Astrocyte of the hippocampus (primary cell): ENCODE results near the gene USP17L21.
"Not testable (repeated sequence)": the region's sequence is repeated elsewhere in the genome, so short reads cannot be mapped to it uniquely, and the experiment has no call there.

Experiments used
- DNase-seq: peaks from one replicate; pipeline ENCODE4 v3.0.0; 2011; ENCODE audit warnings: low read depth, low spot score

USP17L21 gene

GRCh38 chr4:9262572-9262971 is at the start of gene USP17L21:
TSS of gene USP17L21 (plus strand) at chr4:9262872. CDS start at chr4:9262872, 0 bp downstream.
- not testable (repeated sequence) for DNase-seq

- not testable (repeated sequence) for DNase-seq
Measured at GRCh38 chr4:9214701-9215100, 48.0 kb upstream of the USP17L21 start.

- DNase-seq = not testable (repeated sequence)
Measured at GRCh38 chr4:9215105-9215504, 47.6 kb upstream of the USP17L21 start, which contains the start of gene USP17L11. TSS of gene USP17L11 (plus strand) at chr4:9215405. CDS start at chr4:9215405, 0 bp downstream.

- not testable (repeated sequence) for DNase-seq
Measured at GRCh38 chr4:9219852-9220251, 42.8 kb upstream of the USP17L21 start, which contains the start of gene USP17L12. TSS of gene USP17L12 (plus strand) at chr4:9220152. CDS start at chr4:9220152, 0 bp downstream.

- not testable (repeated sequence) for DNase-seq
Measured at GRCh38 chr4:9224596-9224995, 38.1 kb upstream of the USP17L21 start, which contains the start of gene USP17L13. TSS of gene USP17L13 (plus strand) at chr4:9224896. CDS start at chr4:9224896, 0 bp downstream.

- DNase-seq = not testable (repeated sequence)
Measured at GRCh38 chr4:9230249-9230648, 32.4 kb upstream of the USP17L21 start.

- DNase-seq = not testable (repeated sequence)
Measured at GRCh38 chr4:9234085-9234484, 28.6 kb upstream of the USP17L21 start, which contains the start of gene USP17L15. TSS of gene USP17L15 (plus strand) at chr4:9234385. CDS start at chr4:9234385, 0 bp downstream.

- DNase-seq = peak; percentile 0
Measured at GRCh38 chr4:9238461-9238860, 24.2 kb upstream of the USP17L21 start.

GRCh38 chr4:9243579-9243978 is 19.1 kb upstream of the USP17L21 start, which contains the start of gene USP17L17:
TSS of gene USP17L17 (plus strand) at chr4:9243879. CDS start at chr4:9243879, 0 bp downstream.
- DNase-seq = not testable (repeated sequence)

- peak; percentile 8 for DNase-seq
Measured at GRCh38 chr4:9247953-9248680, 14.6 kb upstream of the USP17L21 start, which contains the start of gene USP17L18. TSS of gene USP17L18 (plus strand) at chr4:9248630. CDS start at chr4:9248630, 0 bp downstream.

- not testable (repeated sequence) for DNase-seq
Measured at GRCh38 chr4:9253078-9253477, 9.6 kb upstream of the USP17L21 start, which contains the start of gene USP17L19. TSS of gene USP17L19 (plus strand) at chr4:9253378. CDS start at chr4:9253378, 0 bp downstream.

- not testable (repeated sequence) for DNase-seq
Measured at GRCh38 chr4:9257824-9258223, 4.8 kb upstream of the USP17L21 start, which contains the start of gene USP17L20. TSS of gene USP17L20 (plus strand) at chr4:9258124. CDS start at chr4:9258124, 0 bp downstream.

- DNase-seq = not testable (repeated sequence)
Measured at GRCh38 chr4:9267319-9267718, 4.6 kb downstream of the USP17L21 start, which contains the start of gene USP17L22. TSS of gene USP17L22 (plus strand) at chr4:9267619. CDS start at chr4:9267619, 0 bp downstream.

- not testable (repeated sequence) for DNase-seq
Measured at GRCh38 chr4:9271719-9272118, 9.0 kb downstream of the USP17L21 start.
